Neural progenitor cell (in vitro differentiated cells): ENCODE data around the gene RNF125. TPM values are rescaled to one million over a fixed set of nuclear protein-coding genes. Genes with fewer than 3 reads are reported as not detected.

Experiments
- DNase-seq: peaks from one replicate; pipeline ENCODE4 v3.0.0-alpha.2; 2016; ENCODE audit warnings: low spot score
- H2AFZ ChIP-seq: fragments of 200-600 bp; sonication (generic); replicated peaks from 2 replicates; pipeline ENCODE4 v1.6.1; 2016; ENCODE audit warnings: antibody characterized with exemption
- H3F3A ChIP-seq: fragments of 200-600 bp; sonication (generic); 2 replicates; pipeline ENCODE4 v1.6.1; 2016; ENCODE audit warnings: antibody characterized with exemption, low read depth
- H3K27ac ChIP-seq: fragments of 200-600 bp; sonication (generic); 2 replicates; pipeline ENCODE4 v1.5.1; 2016; ENCODE audit warnings: mild to moderate bottlenecking
- H3K27me3 ChIP-seq: fragments of 200-600 bp; sonication (generic); 2 replicates; pipeline ENCODE4 v1.6.1; 2016; ENCODE audit warnings: mild to moderate bottlenecking, moderate library complexity
- H3K36me3 ChIP-seq: fragments of 200-600 bp; sonication (generic); 2 replicates; pipeline ENCODE4 v1.5.1; 2016
- H3K4me1 ChIP-seq: fragments of 200-600 bp; sonication (generic); 2 replicates; pipeline ENCODE4 v1.6.1; 2016; ENCODE audit warnings: mixed run types
- H3K4me2 ChIP-seq: fragments of 200-600 bp; sonication (generic); 2 replicates; pipeline ENCODE4 v1.6.1; 2016
- H3K4me3 ChIP-seq: fragments of 200-600 bp; sonication (generic); 2 replicates; pipeline ENCODE4 v1.5.1; 2016
- H3K79me2 ChIP-seq: fragments of 200-600 bp; sonication (generic); 2 replicates; pipeline ENCODE4 v1.6.1; 2016; ENCODE audit warnings: low read depth
- H3K9ac ChIP-seq: fragments of 200-600 bp; sonication (generic); 2 replicates; pipeline ENCODE4 v1.6.1; 2016
- H3K9me3 ChIP-seq: fragments of 200-600 bp; sonication (generic); 2 replicates; pipeline ENCODE4 v1.5.1; 2016; ENCODE audit warnings: low read depth
- H4K20me1 ChIP-seq: fragments of 200-600 bp; sonication (generic); 2 replicates; pipeline ENCODE4 v1.6.1; 2016; ENCODE audit warnings: low read depth
- H3K27ac Mint-ChIP-seq: 3 replicates; pipeline ENCODE4 v1.8.0; 2021; ENCODE audit warnings: mixed read lengths
- H3K27me3 Mint-ChIP-seq: 2 replicates; pipeline ENCODE4 v1.8.0; 2022; ENCODE audit warnings: low read depth, mild to moderate bottlenecking, inconsistent platforms, moderate library complexity, mixed read lengths; ENCODE audit not compliant: insufficient read depth
- H3K36me3 Mint-ChIP-seq: 3 replicates; pipeline ENCODE4 v1.8.0; 2021; ENCODE audit warnings: mixed read lengths
- H3K4me1 Mint-ChIP-seq: 3 replicates; pipeline ENCODE4 v1.8.0; 2021; ENCODE audit warnings: mixed read lengths
- H3K4me3 Mint-ChIP-seq: 3 replicates; pipeline ENCODE4 v1.8.0; 2021; ENCODE audit warnings: mild to moderate bottlenecking, moderate library complexity, mixed read lengths
- H3K9me3 Mint-ChIP-seq: 3 replicates; pipeline ENCODE4 v1.8.0; 2020; ENCODE audit warnings: mixed read lengths
- EZH2 ChIP-seq: fragments of 200-600 bp; sonication (generic); IDR thresholded peaks from 2 replicates; pipeline ENCODE4 v1.6.1; 2017; ENCODE audit warnings: antibody characterized with exemption, mild to moderate bottlenecking, moderate library complexity
- EZH2phosphoT487 ChIP-seq: fragments of 200-600 bp; sonication (generic); IDR thresholded peaks from 2 replicates; pipeline ENCODE4 v1.6.1; 2017; ENCODE audit warnings: antibody characterized with exemption
- total RNA-seq: library from RNA; depleted of rRNA; stranded (reverse); fragments of >200 nt; gene quantifications from 2 replicates; pipeline ENCODE4 v1.2.3, GENCODE V29; 2015; ENCODE audit warnings: low replicate concordance
- TF ChIP-seq, protein P1 (sequence below): fragments of 200-600 bp; sonication (generic); IDR thresholded peaks from 2 replicates; pipeline ENCODE4 v1.5.1; 2017; ENCODE audit warnings: antibody characterized with exemption, mild to moderate bottlenecking

Gene RNF125
- total RNA-seq, 1 donor from 2014 or later = 10.2 TPM

DNA sequence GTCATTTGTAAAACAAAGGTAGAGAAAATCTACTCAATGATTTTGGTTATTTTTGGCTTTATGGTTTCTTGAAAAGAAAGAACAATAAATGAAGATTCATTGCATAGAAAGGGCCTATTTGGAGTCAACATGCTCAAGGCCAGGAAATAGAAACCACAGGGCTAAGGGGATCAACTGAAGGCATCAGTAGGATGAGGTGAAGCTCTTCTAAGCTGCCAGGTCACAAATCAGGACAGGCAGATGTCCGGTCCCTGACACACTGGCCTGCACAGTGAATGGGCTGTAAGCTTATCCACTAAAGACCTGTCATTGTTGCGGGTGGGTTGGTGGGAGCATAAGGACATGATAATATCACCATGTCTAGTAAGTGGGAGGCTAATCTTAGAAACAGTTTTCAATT, 41.4 kb downstream of the RNF125 start:
- no peak overlapping the region for H2AFZ ChIP-seq
- DNase-seq = no peak
- H3K4me2 ChIP-seq = no peak overlapping the region
- no peaks in the 10 kb centered on the region for H3F3A ChIP-seq
- H3K4me3 ChIP-seq = no peak overlapping the region
- Mint-ChIP-seq H3K27ac (no peak overlapping the region), H3K4me1 (peaks cover 5% of the 10 kb centered on the region), H3K27me3 (peaks cover 3% of the 10 kb centered on the region), H3K9me3 (no peaks in the 10 kb centered on the region), H3K4me3 (no peak overlapping the region), H3K36me3 (no peaks in the 10 kb centered on the region)
- no peaks in the 10 kb centered on the region for H4K20me1 ChIP-seq
- no peak overlapping the region for H3K27ac ChIP-seq
- H3K36me3 ChIP-seq = no peaks in the 10 kb centered on the region
- TF ChIP-seq, protein P1, sequence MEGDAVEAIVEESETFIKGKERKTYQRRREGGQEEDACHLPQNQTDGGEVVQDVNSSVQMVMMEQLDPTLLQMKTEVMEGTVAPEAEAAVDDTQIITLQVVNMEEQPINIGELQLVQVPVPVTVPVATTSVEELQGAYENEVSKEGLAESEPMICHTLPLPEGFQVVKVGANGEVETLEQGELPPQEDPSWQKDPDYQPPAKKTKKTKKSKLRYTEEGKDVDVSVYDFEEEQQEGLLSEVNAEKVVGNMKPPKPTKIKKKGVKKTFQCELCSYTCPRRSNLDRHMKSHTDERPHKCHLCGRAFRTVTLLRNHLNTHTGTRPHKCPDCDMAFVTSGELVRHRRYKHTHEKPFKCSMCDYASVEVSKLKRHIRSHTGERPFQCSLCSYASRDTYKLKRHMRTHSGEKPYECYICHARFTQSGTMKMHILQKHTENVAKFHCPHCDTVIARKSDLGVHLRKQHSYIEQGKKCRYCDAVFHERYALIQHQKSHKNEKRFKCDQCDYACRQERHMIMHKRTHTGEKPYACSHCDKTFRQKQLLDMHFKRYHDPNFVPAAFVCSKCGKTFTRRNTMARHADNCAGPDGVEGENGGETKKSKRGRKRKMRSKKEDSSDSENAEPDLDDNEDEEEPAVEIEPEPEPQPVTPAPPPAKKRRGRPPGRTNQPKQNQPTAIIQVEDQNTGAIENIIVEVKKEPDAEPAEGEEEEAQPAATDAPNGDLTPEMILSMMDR = no peak
- no peak for TF ChIP-seq EZH2phosphoT487
- no peak for TF ChIP-seq EZH2
- no peaks in the 10 kb centered on the region for H3K27me3 ChIP-seq
- H3K4me1 ChIP-seq = peaks cover 7% of the 10 kb centered on the region
- H3K9me3 ChIP-seq = no peaks in the 10 kb centered on the region
- H3K79me2 ChIP-seq = no peaks in the 10 kb centered on the region
- no peak overlapping the region for H3K9ac ChIP-seq

DNA sequence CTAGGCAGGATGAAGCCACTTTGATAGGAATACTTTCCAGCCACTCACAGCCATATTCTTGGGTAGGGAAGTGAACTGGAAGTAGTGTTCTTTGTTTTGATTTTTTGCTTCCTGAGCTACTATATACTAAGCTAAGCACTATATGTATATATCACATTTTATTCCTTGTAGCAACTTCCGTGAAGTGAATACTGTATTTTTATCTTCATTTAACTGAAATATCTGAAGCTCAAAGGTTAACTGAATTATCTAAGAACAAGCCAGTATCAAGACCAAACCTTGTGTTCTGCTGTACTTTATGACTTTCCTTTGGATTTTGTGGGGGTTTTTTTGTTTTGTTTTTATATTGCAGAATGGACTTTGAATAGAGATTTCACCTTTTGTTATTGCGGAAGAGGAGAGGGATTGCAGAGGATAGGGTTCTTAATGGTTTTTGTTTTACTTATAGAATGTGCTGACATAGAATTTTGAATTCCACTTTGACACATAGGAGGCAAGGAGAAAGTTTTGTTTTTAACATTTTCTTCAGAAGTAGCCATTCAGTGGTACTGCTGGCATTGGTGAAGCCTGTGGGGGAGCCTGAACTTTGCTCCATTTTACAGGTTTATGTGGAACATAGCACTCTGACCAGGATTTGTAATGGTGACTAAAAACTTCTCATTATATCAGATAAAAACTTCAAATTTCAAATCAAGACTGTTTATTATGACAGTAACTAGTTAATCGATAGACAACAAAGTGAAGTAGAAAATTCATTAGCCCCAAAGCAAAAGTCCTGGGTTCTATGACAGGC, 48.9 kb downstream of the RNF125 start:
- H3K4me3 ChIP-seq = no peak overlapping the region
- H3K79me2 ChIP-seq = no peaks in the 10 kb centered on the region
- H3K36me3 ChIP-seq = no peaks in the 10 kb centered on the region
- H3K9me3 ChIP-seq = no peaks in the 10 kb centered on the region
- no peak overlapping the region for H3K9ac ChIP-seq
- H2AFZ ChIP-seq = no peak overlapping the region
- Mint-ChIP-seq H3K27me3 (no peaks in the 10 kb centered on the region), H3K36me3 (no peaks in the 10 kb centered on the region), H3K27ac (no peak overlapping the region), H3K9me3 (no peaks in the 10 kb centered on the region), H3K4me3 (no peak overlapping the region), H3K4me1 (no peaks in the 10 kb centered on the region)
- no peaks in the 10 kb centered on the region for H3K27me3 ChIP-seq
- no peak overlapping the region for H3K27ac ChIP-seq
- H3K4me1 ChIP-seq = no peaks in the 10 kb centered on the region
- TF ChIP-seq EZH2 (no peak), EZH2phosphoT487 (no peak)
- TF ChIP-seq, protein P1 = no peak
- H3F3A ChIP-seq = no peaks in the 10 kb centered on the region
- no peak overlapping the region for H3K4me2 ChIP-seq
- no peaks in the 10 kb centered on the region for H4K20me1 ChIP-seq
- no peak for DNase-seq

DNA sequence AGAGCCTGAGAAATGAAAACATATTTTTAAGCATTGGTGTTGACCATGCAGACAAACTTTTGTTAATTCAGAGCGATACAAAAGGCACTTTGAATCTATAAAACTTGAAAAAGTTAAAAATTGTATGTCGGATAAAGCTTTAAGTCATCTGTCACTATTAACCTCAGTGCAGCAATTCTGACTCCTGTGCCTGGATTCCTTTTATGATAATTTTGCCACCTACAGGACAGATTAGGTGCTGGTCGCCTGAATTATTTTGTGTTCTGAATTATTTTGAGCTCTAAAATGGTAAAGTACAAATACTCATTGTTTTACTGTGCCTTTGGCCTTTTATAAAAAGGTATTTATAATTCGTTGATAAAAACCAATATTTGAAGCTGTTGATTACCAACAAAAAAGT, 53.7 kb downstream of the RNF125 start:
- Mint-ChIP-seq H3K27ac (no peak overlapping the region), H3K36me3 (no peaks in the 10 kb centered on the region), H3K4me3 (no peak overlapping the region), H3K4me1 (peaks cover 2% of the 10 kb centered on the region), H3K9me3 (no peaks in the 10 kb centered on the region), H3K27me3 (no peaks in the 10 kb centered on the region)
- H3K27me3 ChIP-seq = no peaks in the 10 kb centered on the region
- H4K20me1 ChIP-seq = no peaks in the 10 kb centered on the region
- H3K4me2 ChIP-seq = no peak overlapping the region
- H2AFZ ChIP-seq = no peak overlapping the region
- H3K79me2 ChIP-seq = no peaks in the 10 kb centered on the region
- H3K9me3 ChIP-seq = no peaks in the 10 kb centered on the region
- no peak overlapping the region for H3K9ac ChIP-seq
- DNase-seq = no peak
- H3K4me1 ChIP-seq = no peaks in the 10 kb centered on the region
- no peak overlapping the region for H3K4me3 ChIP-seq
- H3F3A ChIP-seq = no peaks in the 10 kb centered on the region
- no peak overlapping the region for H3K27ac ChIP-seq
- TF ChIP-seq, protein P1 = peak; percentile 36
- TF ChIP-seq EZH2phosphoT487 (no peak), EZH2 (no peak)
- H3K36me3 ChIP-seq = no peaks in the 10 kb centered on the region
